ENCODE data around the gene HECTD2.
"Not testable (repeated sequence)": the region's sequence is repeated elsewhere in the genome, so short reads cannot be mapped to it uniquely, and the experiment has no call there.

HECTD2 gene, protein sequence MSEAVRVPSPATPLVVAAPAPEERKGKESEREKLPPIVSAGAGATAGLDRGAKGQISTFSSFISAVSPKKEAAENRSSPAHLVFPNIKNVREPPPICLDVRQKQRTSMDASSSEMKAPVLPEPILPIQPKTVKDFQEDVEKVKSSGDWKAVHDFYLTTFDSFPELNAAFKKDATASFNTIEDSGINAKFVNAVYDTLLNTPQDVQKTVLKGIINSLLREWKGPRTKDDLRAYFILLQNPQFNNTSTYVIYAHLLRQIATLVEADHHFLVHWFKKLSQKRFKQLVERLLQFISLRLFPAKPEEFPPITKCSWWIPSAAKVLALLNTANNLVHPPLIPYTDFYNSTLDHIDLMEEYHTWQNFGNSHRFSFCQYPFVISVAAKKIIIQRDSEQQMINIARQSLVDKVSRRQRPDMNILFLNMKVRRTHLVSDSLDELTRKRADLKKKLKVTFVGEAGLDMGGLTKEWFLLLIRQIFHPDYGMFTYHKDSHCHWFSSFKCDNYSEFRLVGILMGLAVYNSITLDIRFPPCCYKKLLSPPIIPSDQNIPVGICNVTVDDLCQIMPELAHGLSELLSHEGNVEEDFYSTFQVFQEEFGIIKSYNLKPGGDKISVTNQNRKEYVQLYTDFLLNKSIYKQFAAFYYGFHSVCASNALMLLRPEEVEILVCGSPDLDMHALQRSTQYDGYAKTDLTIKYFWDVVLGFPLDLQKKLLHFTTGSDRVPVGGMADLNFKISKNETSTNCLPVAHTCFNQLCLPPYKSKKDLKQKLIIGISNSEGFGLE

DNA sequence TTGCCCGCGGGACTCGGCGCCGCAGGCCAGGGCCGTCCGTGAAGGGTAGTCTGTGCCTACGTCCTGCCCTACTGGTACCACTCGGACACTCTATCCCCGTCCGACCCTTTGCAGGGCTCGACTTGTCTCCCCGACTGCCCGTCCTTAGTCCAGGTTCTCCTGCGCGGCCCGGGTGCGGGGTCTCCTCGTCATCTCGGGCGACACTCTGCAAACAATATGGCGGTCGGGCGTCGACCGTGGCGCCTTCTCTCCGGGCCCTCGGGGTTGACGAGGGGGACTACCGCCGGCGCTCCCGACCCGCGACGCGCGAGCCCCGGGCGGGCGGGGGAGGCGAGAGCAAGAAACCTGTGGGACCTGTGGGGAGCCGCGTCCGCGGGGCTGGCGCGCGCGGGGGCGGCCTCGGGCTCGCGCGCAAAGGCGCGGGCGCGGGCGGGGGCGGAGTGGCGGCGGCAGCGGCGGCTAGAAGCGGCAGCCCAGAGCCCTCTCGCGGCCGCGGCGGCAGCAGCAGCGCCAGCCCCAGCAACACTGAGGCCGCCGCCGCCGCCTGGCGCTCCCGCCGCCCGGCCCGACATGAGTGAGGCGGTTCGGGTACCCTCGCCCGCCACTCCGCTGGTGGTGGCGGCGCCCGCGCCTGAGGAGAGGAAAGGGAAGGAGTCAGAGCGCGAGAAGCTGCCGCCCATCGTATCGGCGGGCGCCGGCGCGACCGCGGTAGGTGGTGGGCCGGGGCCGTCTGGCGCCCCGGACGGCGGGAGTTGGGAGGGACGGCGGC, at the start of gene HECTD2:
Gene HECTD2, plus strand, starts transcription at position 476 of the 769 bp plus-strand sequence. Its CDS starts 95 bp downstream, at position 571.
- TF ChIP-seq, protein P1, sequence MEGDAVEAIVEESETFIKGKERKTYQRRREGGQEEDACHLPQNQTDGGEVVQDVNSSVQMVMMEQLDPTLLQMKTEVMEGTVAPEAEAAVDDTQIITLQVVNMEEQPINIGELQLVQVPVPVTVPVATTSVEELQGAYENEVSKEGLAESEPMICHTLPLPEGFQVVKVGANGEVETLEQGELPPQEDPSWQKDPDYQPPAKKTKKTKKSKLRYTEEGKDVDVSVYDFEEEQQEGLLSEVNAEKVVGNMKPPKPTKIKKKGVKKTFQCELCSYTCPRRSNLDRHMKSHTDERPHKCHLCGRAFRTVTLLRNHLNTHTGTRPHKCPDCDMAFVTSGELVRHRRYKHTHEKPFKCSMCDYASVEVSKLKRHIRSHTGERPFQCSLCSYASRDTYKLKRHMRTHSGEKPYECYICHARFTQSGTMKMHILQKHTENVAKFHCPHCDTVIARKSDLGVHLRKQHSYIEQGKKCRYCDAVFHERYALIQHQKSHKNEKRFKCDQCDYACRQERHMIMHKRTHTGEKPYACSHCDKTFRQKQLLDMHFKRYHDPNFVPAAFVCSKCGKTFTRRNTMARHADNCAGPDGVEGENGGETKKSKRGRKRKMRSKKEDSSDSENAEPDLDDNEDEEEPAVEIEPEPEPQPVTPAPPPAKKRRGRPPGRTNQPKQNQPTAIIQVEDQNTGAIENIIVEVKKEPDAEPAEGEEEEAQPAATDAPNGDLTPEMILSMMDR (IDR thresholded peaks at IDR 0.05): no peak
- Histone ChIP-seq H3K4me1 (ENCODE audit: control insufficient read depth in 1 of 2, insufficient read depth in 1 of 2, low read depth in 1 of 2, low read length in 1 of 2) (peaks cover 12 to 16% of the 10 kb centered on the region in 2 experiments), H3K36me3 (no peaks in the 10 kb centered on the region), H3K27me3 (peaks cover 94% of the 10 kb centered on the region), H3K9me3 (no peaks in the 10 kb centered on the region), H3K4me3 (ENCODE audit: low read depth in 1 of 2, low read length in 1 of 2) (peak within 1 kb of the TSS; percentile 64 to 66), H3K27ac (no peak within 1 kb of the TSS)

DNA sequence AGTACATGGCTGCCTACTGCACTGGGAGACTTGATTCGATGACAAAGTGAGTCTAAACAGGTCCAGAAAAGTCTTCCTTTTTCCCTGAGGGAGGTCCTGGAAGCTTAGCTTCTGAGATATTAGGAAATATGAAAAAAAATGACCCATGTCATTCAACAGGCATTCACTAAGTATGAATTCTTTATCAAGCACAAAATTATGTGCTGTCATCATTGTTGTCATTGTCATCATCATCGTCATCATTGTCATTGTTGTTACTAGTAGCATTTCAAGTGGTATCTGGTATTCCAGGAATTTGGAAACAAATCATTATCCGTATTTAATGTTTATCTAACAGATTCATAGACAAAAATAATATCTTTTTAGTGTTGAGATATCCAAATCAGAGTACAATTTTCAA, 49.7 kb upstream of the HECTD2 start:
- H3K27me3 ChIP-seq: peaks cover 12% of the 10 kb centered on the region
- no peaks in the 10 kb centered on the region for H3K36me3 ChIP-seq
- no peak overlapping the region for H3K4me3 ChIP-seq (ENCODE audit: low read depth in 1 of 2, low read length in 1 of 2)
- no peaks in the 10 kb centered on the region for H3K9me3 ChIP-seq
- H3K4me1 ChIP-seq (ENCODE audit: control insufficient read depth in 1 of 2, insufficient read depth in 1 of 2, low read depth in 1 of 2, low read length in 1 of 2): no peaks in the 10 kb centered on the region
- TF ChIP-seq, protein P1 (IDR thresholded peaks at IDR 0.05): no peak
- no peak overlapping the region for H3K27ac ChIP-seq

DNA sequence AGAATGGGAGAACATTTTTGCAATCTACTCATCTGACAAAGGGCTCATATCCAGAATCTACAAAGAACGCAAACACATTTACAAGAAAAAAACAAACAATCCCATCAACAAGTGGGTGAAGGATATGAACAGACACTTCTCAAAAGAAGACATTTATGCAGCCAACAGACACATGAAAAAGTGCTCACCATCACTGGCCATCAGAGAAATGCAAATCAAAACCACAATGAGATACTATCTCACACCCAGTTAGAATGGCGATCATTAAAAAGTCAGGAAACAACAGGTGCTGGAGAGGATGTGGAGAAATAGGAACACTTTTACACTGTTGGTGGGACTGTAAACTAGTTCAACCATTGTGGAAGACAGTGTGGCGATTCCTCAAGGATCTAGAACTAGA, 44.6 kb upstream of the HECTD2 start:
- not testable (repeated sequence) for H3K4me3 ChIP-seq (ENCODE audit: low read depth in 1 of 2, low read length in 1 of 2); H3K9me3 ChIP-seq; H3K4me1 ChIP-seq (ENCODE audit: control insufficient read depth in 1 of 2, insufficient read depth in 1 of 2, low read depth in 1 of 2, low read length in 1 of 2); H3K36me3 ChIP-seq; H3K27ac ChIP-seq
- H3K27me3 ChIP-seq: peaks cover 11% of the 10 kb centered on the region

DNA sequence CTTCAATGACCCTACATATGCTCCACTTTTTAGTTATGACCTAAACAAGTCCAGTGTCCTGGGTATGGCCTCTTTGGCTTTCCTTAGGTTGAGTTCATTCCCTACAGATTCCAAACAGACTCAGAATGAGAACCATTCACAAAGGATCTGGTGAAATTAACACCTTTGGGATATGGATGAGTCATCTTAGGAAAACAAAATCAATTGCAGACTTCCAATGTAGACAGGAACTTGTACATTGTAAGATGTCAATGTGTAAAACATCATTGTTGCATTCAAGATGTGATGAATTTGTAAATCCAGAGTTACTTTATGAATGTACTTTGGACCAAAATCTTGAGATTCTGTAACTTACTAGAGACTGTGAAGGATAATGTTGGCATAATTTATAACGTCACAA, 43.4 kb upstream of the HECTD2 start:
- no peak overlapping the region for H3K4me3 ChIP-seq (ENCODE audit: low read depth in 1 of 2, low read length in 1 of 2)
- H3K27me3 ChIP-seq: peaks cover 11% of the 10 kb centered on the region
- H3K9me3 ChIP-seq: no peaks in the 10 kb centered on the region
- H3K36me3 ChIP-seq: no peaks in the 10 kb centered on the region
- no peak overlapping the region for H3K27ac ChIP-seq
- H3K4me1 ChIP-seq (ENCODE audit: control insufficient read depth in 1 of 2, insufficient read depth in 1 of 2, low read depth in 1 of 2, low read length in 1 of 2): no peaks in the 10 kb centered on the region
- TF ChIP-seq, protein P1 (IDR thresholded peaks at IDR 0.05): no peak

DNA sequence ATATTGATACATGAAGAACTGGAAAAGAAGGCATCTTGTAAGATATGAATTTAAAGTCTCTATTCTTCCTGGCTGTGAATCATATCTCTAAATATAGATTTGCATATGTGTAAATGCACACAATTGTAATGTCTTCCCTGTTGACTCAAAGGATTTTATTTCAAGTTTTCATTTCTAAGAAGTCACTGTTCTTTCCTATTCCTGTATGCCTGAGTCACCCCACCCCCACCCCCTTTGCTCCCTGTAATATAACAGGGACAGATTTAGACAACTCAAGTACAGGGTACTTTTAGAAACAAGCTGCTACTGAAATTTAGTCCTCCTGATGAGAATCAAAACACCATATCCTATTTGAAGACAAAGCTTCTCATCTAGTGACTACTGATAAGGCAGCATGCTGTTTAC, 43.0 kb upstream of the HECTD2 start:
- no peak overlapping the region for H3K27ac ChIP-seq
- H3K4me1 ChIP-seq (ENCODE audit: control insufficient read depth in 1 of 2, insufficient read depth in 1 of 2, low read depth in 1 of 2, low read length in 1 of 2): no peaks in the 10 kb centered on the region
- no peaks in the 10 kb centered on the region for H3K9me3 ChIP-seq
- TF ChIP-seq, protein P1 (IDR thresholded peaks at IDR 0.05): no peak
- peaks cover 11% of the 10 kb centered on the region for H3K27me3 ChIP-seq
- no peaks in the 10 kb centered on the region for H3K36me3 ChIP-seq
- H3K4me3 ChIP-seq (ENCODE audit: low read depth in 1 of 2, low read length in 1 of 2): no peak overlapping the region

Measured in neutrophil (primary cell).